Measurements from ENCODE around the gene TRIM75. TPM values are rescaled to one million over a fixed set of nuclear protein-coding genes. Genes with fewer than 3 reads are reported as not detected.
"Not testable (repeated sequence)": the region's sequence is repeated elsewhere in the genome, so short reads cannot be mapped to it uniquely, and the experiment has no call there.

The TRIM75 gene
- total RNA-seq, 3 donors from 2014 or later: not detected

DNA sequence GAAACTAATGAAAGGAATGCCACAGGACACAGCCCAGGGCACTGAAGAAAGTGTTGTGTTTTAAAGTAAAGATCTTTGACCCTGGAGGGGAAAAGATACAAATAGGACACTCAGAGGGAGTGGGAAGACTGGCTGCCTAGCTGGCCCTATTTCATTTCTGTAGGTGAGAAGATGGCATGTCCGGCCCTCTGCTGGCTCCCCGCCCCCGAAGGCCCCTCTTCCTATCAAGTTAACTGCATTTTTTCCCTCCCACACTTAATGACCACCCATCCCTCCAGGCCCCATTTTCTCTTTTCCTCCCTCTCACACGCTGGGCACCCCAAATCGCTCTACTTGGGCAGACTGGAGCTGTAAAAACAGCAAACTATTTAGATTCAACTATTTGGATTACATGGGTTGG, 5.5 kb upstream of the TRIM75 start:
- no peaks in the 10 kb centered on the region for H3K9me3 Mint-ChIP-seq
- H3K4me1 Mint-ChIP-seq (ENCODE audit: low read depth): no peaks in the 10 kb centered on the region
- peaks cover 5% of the 10 kb centered on the region for H3K27me3 Mint-ChIP-seq (ENCODE audit: low read depth)
- DNase-seq (no peak), ATAC-seq (no peak)
- no peak overlapping the region for H3K4me3 Mint-ChIP-seq
- no peaks in the 10 kb centered on the region for H3K36me3 Mint-ChIP-seq (ENCODE audit: insufficient read depth)

DNA sequence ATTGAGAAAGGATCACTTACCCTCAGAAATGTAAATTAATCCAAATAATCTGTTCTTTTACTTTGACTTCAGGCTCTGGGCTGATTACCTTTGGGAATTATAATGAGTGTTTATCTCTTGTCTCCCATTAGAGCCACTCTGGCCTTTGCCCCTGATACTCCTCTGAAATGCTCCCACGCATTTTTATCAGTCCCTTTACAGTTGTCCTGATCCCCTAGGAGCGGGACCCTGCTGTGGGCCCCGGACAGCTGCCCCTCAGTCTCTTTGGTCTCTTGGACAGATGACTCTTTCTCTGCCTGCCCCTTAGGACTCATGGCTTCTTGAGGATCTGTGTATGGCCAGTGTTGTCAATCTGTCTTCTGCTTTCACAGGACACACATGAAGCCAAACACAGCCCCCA, 1.0 kb upstream of the TRIM75 start:
- no peak for DNase-seq
- H3K27me3 Mint-ChIP-seq (ENCODE audit: low read depth): peaks cover 10% of the 10 kb centered on the region
- no peak for ATAC-seq
- no peaks in the 10 kb centered on the region for H3K36me3 Mint-ChIP-seq (ENCODE audit: insufficient read depth)
- H3K9me3 Mint-ChIP-seq: no peaks in the 10 kb centered on the region
- H3K4me3 Mint-ChIP-seq: no peak overlapping the region
- no peaks in the 10 kb centered on the region for H3K4me1 Mint-ChIP-seq (ENCODE audit: low read depth)

DNA sequence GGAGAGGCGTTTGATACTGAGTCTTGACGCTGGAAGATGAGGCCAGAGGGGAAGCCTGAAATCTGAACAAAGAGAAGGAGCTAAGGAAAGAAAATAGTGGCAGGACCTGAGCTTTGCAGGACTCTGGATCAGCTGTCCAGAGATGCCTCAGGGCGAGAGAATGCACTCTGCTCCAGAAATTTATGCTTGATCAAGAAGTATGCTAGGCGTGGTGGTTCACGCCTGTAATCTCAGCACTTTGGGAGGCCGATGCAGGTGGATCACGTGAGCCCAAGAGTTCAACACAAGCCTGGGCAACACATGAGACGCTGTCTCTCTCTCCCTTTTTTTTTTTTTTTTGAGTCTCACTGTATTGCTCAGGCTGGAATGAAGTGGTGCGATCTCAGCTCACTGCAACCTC, 1.9 kb downstream of the TRIM75 start:
- no peaks in the 10 kb centered on the region for H3K4me1 Mint-ChIP-seq (ENCODE audit: low read depth)
- H3K9me3 Mint-ChIP-seq: no peaks in the 10 kb centered on the region
- H3K27me3 Mint-ChIP-seq (ENCODE audit: low read depth): peaks cover 10% of the 10 kb centered on the region
- no peaks in the 10 kb centered on the region for H3K36me3 Mint-ChIP-seq (ENCODE audit: insufficient read depth)
- ATAC-seq (no peak), DNase-seq (no peak)
- H3K4me3 Mint-ChIP-seq: no peak overlapping the region

DNA sequence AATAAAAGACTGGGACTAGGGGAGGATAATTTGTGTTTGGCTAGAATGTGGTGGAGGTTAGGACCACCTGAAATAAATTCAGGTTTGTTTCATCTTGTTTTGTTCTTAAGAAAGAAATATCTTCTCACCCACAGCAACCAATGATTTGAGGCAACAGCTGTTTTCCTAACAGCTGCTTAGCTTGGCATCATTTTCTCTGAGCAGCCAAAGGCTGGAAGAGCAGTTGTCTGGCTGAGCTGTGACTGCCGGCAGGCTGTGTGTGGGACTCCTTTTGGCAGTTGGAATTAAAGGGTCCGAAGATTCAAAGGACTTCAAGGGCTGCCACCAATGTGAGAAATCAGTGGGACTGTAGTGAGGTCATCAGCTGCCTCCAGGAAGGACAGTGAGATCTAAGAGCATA, 5.0 kb downstream of the TRIM75 start:
- Mint-ChIP-seq H3K9me3 (no peaks in the 10 kb centered on the region), H3K27me3 (ENCODE audit: low read depth) (peaks cover 4% of the 10 kb centered on the region), H3K4me1 (ENCODE audit: low read depth) (no peaks in the 10 kb centered on the region), H3K36me3 (ENCODE audit: insufficient read depth) (no peaks in the 10 kb centered on the region), H3K4me3 (no peak overlapping the region)
- DNase-seq: no peak
- ATAC-seq: no peak

DNA sequence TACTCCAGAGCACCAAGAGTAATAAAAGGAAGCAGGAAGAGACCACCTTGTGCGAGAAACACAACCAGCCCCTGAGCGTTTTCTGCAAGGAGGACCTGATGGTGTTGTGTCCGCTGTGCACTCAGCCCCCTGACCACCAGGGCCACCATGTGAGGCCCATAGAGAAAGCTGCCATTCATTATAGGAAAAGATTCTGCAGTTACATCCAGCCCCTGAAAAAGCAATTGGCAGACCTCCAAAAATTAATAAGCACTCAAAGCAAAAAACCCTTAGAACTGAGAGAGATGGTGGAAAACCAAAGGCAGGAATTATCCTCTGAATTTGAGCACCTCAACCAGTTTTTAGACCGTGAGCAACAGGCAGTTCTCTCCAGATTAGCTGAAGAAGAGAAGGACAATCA, 5.7 kb downstream of the TRIM75 start:
- H3K9me3 Mint-ChIP-seq: no peaks in the 10 kb centered on the region
- peaks cover 3% of the 10 kb centered on the region for H3K27me3 Mint-ChIP-seq (ENCODE audit: low read depth)
- H3K4me3 Mint-ChIP-seq: no peak overlapping the region
- ATAC-seq (no peak), DNase-seq (no peak)
- H3K36me3 Mint-ChIP-seq (ENCODE audit: insufficient read depth): no peaks in the 10 kb centered on the region
- H3K4me1 Mint-ChIP-seq (ENCODE audit: low read depth): no peaks in the 10 kb centered on the region

DNA sequence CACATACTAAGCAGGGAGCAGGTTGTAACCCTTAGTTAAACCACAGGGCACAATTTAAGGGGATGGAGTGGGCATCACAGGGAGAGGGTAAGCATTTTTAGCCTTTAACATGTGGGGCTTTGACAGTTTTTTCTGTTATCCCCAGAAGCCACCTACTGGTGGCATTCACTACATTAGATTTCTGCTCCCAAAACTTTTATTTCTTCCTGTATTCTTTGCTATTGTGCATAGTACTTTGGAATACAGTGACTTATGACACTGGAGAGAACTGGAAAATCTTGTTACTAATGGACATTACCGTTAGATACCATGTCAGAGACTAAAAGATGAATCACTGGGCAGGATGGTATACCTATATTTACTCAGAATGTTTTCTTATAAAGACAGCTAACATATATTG, 7.3 kb downstream of the TRIM75 start:
- DNase-seq (no peak), ATAC-seq (no peak)
- no peaks in the 10 kb centered on the region for H3K9me3 Mint-ChIP-seq
- no peaks in the 10 kb centered on the region for H3K36me3 Mint-ChIP-seq (ENCODE audit: insufficient read depth)
- H3K27me3 Mint-ChIP-seq (ENCODE audit: low read depth): no peaks in the 10 kb centered on the region
- no peak overlapping the region for H3K4me3 Mint-ChIP-seq
- no peaks in the 10 kb centered on the region for H3K4me1 Mint-ChIP-seq (ENCODE audit: low read depth)

DNA sequence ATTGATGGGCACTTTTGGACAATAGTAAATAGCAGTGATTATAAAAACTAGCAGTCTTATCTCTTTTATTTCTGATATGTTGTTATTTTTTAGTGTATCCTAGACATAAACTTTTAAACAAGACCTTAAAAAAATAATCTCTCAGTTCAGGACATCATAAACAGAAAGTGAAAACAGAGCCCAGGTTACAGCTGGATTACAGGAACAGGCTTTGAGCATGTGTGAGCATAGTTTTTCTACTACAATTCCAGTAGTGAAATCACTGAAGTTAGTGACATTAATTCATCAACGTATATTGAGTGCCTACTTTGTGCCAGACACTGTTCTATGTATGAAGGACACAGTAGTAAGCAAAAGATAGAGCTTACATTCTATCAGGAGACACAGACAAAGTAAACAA, 16.9 kb downstream of the TRIM75 start:
- Mint-ChIP-seq H3K4me3 (no peak overlapping the region), H3K27me3 (ENCODE audit: low read depth) (no peaks in the 10 kb centered on the region), H3K4me1 (ENCODE audit: low read depth) (no peaks in the 10 kb centered on the region), H3K36me3 (ENCODE audit: insufficient read depth) (peaks cover 3% of the 10 kb centered on the region), H3K9me3 (no peaks in the 10 kb centered on the region)
- no peak for ATAC-seq
- no peak for DNase-seq

DNA sequence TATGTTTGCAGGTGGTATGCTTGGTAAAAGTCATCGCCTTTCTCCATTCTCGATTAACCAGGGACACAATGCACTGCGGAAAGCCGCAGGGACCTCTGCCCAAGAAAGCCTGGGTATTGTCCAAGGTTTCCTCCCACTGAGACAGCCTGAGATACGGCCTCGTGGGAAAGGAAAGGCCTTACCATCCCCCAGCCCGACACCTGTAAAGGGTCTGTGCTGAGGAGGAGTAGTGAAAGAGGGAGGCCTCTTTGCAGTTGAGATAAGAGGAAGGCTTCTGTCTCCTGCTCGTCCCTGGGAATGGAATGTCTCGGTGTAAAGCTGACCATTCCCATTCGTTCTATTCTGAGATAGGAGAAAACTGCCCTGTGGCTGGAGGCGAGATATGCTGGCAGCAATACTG, 19.7 kb downstream of the TRIM75 start:
- H3K27me3 Mint-ChIP-seq (ENCODE audit: low read depth); H3K9me3 Mint-ChIP-seq; ATAC-seq; DNase-seq; H3K4me3 Mint-ChIP-seq; H3K4me1 Mint-ChIP-seq (ENCODE audit: low read depth): not testable (repeated sequence)
- H3K36me3 Mint-ChIP-seq (ENCODE audit: insufficient read depth): peaks cover 12% of the 10 kb centered on the region

DNA sequence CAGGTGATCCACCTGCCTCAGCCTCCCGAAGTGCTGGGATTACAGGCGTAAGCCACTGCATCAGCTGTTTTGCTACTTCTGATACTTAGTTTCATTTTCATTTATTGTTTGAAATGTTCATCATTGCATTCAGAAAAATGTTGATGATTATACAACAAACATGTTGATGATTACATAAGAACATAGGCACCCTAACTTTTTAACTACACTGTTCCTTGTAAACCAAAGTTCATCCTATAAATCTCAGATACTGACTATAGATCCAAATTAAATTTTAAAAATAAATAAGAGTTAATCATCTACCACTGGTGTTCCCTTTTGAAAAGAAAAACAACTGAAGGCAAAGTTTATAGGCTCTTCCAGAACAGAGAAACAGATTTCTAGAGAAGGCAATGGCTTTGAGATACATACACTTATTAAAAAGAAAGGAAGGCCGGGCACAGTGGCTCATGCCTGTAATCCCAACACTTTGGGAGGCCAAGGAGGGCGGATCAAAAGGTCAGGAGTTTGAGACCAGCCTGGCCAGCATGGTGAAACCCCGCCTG, 23.4 kb downstream of the TRIM75 start:
- no peaks in the 10 kb centered on the region for H3K9me3 Mint-ChIP-seq
- H3K27me3 Mint-ChIP-seq (ENCODE audit: low read depth): no peaks in the 10 kb centered on the region
- DNase-seq (no peak), ATAC-seq (no peak)
- peaks cover 19% of the 10 kb centered on the region for H3K36me3 Mint-ChIP-seq (ENCODE audit: insufficient read depth)
- H3K4me1 Mint-ChIP-seq (ENCODE audit: low read depth): no peaks in the 10 kb centered on the region
- H3K4me3 Mint-ChIP-seq: no peak overlapping the region

DNA sequence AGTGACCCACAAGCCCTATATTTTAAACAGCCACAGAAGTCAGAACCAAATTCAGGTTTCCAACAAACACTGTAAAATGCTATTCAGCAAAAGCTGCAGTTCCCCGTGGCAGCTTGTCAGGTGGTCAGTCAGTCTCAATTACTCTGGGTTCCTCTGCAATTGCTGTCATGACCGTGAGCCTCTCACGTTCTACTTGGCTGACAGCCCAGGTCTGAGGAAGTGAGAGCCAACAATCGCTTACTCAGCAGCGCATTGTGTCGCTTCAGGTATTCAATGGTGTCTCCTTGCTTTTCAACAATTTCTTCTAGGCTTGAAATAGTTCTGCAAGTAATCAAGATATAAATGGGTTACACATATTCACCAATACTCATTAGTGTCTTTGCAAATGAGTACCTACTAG, 25.8 kb downstream of the TRIM75 start:
- ATAC-seq (no peak), DNase-seq (no peak)
- Mint-ChIP-seq H3K9me3 (no peaks in the 10 kb centered on the region), H3K27me3 (ENCODE audit: low read depth) (no peaks in the 10 kb centered on the region), H3K4me1 (ENCODE audit: low read depth) (no peaks in the 10 kb centered on the region), H3K36me3 (ENCODE audit: insufficient read depth) (peaks cover 17% of the 10 kb centered on the region), H3K4me3 (no peak overlapping the region)

DNA sequence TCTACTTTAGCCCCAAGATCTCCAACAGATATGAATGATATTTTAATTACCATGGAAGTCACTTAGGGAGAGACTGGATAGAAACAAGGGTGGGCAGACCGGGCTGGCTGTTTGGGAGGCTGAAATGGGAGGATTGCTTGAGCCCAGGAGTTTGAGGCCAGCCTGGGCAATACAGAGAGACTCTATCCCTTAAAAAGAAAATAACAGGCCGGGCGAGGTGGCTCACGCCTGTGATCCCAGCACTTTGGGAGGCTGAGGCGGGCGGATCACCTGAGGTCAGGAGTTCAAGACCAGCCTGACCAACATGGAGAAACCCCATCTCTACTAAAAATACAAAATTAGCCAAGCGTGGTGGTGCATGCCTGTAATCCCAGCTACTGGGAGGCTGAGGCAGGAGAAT, 31.1 kb downstream of the TRIM75 start:
- H3K36me3 Mint-ChIP-seq (ENCODE audit: insufficient read depth): peaks cover 30% of the 10 kb centered on the region
- H3K4me3 Mint-ChIP-seq; H3K27me3 Mint-ChIP-seq (ENCODE audit: low read depth); H3K9me3 Mint-ChIP-seq; ATAC-seq; DNase-seq; H3K4me1 Mint-ChIP-seq (ENCODE audit: low read depth): not testable (repeated sequence)

DNA sequence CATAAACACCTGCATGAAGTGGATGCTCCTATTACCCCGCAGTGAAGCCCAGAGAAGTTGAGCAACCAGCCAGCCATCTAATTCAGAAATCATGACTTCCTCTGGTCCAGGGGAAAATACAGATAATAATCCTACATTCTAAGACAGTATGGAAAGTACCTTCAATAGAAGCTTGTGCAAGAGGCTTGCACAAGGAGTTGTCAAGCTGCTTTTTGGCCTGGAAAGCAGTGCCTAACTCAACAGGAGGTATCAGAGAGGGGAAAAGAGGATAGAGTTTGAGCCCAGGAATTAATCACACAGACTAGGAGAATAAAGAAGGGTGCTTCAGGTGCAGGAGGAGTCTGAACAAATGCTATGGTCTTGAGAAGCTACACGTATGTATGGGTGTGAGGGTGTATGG, 32.3 kb downstream of the TRIM75 start:
- ATAC-seq: no peak
- Mint-ChIP-seq H3K4me3 (no peak overlapping the region), H3K27me3 (ENCODE audit: low read depth) (no peaks in the 10 kb centered on the region), H3K36me3 (ENCODE audit: insufficient read depth) (peaks cover 28% of the 10 kb centered on the region), H3K4me1 (ENCODE audit: low read depth) (no peaks in the 10 kb centered on the region), H3K9me3 (no peaks in the 10 kb centered on the region)
- no peak for DNase-seq

DNA sequence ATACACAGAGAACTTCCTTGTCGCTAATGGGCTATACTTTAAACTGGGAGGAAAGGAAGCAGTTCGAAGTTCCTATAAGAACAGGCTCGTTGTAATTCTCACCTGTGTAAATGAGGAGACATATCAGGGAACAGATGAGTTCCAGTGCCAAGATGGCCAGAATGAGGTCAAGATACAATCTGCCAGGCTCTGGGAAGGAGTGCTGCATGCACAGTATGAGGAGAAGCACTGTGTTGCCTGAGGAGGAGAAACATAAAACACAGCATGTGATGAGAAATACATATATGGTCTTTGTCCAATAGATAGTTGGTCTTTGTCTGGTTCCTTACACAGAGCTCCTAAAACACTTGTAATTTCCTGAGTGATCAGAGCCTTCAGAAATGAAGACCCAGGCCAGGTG, 34.7 kb downstream of the TRIM75 start:
- Mint-ChIP-seq H3K27me3 (ENCODE audit: low read depth) (no peaks in the 10 kb centered on the region), H3K4me3 (no peak overlapping the region), H3K36me3 (ENCODE audit: insufficient read depth) (peaks cover 33% of the 10 kb centered on the region), H3K4me1 (ENCODE audit: low read depth) (no peaks in the 10 kb centered on the region), H3K9me3 (no peaks in the 10 kb centered on the region)
- DNase-seq (no peak), ATAC-seq (no peak)

DNA sequence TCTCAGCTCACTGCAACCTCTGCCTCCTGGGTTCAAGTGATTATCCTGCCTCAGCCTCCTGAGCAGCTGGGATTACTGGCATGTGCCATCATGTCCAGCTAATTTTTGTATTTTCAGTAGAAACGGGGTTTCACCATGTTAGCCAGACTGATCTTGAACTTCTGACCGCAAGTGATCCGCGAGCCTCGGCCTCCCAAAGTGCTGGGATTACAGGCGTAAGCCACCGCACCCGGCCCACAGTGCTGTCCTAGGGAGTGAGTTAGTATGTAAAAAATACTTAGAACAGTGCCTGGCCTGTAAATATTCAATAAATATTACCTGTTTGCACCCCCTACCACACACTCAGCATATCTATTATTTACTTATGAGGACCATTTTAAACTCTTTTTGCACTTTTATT, 38.5 kb downstream of the TRIM75 start:
- H3K4me1 Mint-ChIP-seq (ENCODE audit: low read depth); H3K4me3 Mint-ChIP-seq; ATAC-seq; H3K27me3 Mint-ChIP-seq (ENCODE audit: low read depth); H3K9me3 Mint-ChIP-seq; DNase-seq: not testable (repeated sequence)
- peaks cover 22% of the 10 kb centered on the region for H3K36me3 Mint-ChIP-seq (ENCODE audit: insufficient read depth)

DNA sequence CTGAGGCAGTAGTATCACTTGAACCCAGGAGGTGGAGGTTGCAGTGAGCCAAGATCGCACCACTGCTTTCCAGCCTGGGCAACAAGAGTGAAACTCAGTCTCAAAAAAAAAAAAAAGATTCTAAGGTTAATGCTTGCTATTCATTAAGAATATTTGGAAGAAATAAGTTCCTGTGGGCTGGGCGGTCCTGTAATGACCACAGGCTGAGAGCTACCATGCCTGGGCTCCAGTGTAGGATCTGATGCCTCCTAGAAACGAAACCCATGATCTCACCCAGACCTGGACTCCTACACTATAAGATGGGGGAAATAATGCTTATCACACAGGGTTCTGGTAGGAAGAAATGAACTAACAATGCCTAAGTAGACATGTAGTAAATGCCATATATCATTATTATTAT, 41.2 kb downstream of the TRIM75 start:
- ATAC-seq (no peak), DNase-seq (no peak)
- H3K4me3 Mint-ChIP-seq: no peak overlapping the region
- H3K4me1 Mint-ChIP-seq (ENCODE audit: low read depth): no peaks in the 10 kb centered on the region
- no peaks in the 10 kb centered on the region for H3K9me3 Mint-ChIP-seq
- H3K36me3 Mint-ChIP-seq (ENCODE audit: insufficient read depth): peaks cover 13% of the 10 kb centered on the region
- no peaks in the 10 kb centered on the region for H3K27me3 Mint-ChIP-seq (ENCODE audit: low read depth)

DNA sequence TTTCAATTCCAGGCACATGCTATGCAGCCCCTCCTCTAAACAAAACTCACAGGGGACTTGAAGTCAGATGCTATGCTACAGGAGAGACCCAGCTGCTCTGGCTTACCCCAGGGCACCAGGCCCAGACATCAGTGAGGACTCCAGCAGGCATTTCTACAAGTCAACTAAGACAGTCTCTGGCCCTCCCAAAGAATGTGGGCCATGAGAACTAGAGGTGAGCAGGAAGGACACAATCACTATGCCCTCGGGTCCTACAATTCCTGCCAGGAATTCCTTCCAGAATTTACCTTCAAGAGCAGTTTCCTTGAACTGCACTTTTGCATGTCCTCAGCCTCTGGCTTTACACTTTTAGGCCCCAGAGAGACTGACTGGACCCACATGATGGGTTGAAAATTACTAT, 41.6 kb downstream of the TRIM75 start:
- Mint-ChIP-seq H3K36me3 (ENCODE audit: insufficient read depth) (peaks cover 13% of the 10 kb centered on the region), H3K9me3 (no peaks in the 10 kb centered on the region), H3K27me3 (ENCODE audit: low read depth) (no peaks in the 10 kb centered on the region), H3K4me3 (no peak overlapping the region), H3K4me1 (ENCODE audit: low read depth) (no peaks in the 10 kb centered on the region)
- no peak for DNase-seq
- ATAC-seq: no peak

Measured in activated T-cell treated with anti-CD3 and anti-CD28 coated beads, Interleukin-2, amount 50 U/mL, for 4 hours (primary cell).